GM21423 (cell line): ENCODE measurements around the gene NKAIN2.
A peak's percentile ranks its signal among the peaks of the same experiment; 100 is the strongest.
"Not testable (repeated sequence)": the region's sequence is repeated elsewhere in the genome, so short reads cannot be mapped to it uniquely, and the experiment has no call there.

ENCODE experiments used
- ATAC-seq: cut with Tn5 transposase; IDR thresholded peaks from one replicate; pipeline ENCODE4 v1.9.1; 2021; ENCODE audit warnings: mild to moderate bottlenecking, moderate library complexity; ENCODE audit not compliant: unreplicated experiment

NKAIN2 gene

DNA sequence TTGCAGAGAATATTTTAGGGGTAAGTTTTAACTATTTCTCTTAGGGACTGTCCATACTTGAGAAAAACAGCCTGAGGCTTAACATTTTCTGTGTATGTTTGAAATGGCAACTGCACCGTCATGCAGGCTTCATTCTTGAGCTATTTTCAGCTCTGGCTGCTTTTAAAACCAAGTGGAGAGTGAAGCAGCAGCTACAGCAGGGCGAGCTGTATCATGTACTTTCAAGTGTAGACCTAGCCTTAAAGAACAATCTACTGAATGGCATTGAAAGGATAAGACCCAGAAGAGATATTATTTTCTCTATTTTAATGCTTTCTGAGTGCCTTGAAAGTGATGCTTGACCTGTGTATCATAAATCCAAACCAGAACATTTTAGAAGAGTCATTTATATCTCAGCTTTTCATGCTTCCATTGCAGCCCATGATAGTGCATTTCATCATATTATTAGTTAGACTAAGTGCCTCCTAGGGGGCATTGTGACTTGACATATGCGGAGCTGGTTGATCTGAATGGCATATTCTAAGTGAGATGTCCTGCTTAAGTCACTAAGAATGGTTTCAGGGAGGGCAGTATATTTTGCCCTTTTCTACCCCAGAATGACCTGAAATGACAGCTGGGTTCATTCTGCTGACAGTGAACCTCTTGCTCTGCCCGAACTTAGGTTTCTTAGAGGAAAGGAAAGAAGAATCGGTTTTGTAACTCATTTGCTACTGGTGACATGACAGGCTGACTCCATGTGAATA is 85.3 kb downstream of the NKAIN2 start:
- no peak for ATAC-seq

DNA sequence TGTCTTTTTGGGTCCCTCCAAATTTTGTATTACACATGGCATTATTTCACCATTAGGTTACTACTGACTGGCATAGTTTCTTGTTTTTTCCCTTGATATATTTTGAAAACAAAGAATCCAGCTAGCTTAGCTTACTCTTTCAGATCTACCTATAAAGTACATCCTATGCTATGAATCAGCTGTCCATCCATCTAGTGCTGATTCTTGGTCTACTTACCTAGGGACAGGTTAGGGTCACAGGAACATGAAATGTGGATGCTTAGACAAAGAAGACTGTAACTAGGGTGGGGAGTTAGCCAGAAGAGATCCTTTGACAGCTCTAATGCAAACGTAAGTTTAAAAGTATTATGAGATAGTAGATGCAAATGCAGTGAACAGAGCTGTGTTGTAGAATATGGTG is 91.7 kb downstream of the NKAIN2 start:
- ATAC-seq: no peak

DNA sequence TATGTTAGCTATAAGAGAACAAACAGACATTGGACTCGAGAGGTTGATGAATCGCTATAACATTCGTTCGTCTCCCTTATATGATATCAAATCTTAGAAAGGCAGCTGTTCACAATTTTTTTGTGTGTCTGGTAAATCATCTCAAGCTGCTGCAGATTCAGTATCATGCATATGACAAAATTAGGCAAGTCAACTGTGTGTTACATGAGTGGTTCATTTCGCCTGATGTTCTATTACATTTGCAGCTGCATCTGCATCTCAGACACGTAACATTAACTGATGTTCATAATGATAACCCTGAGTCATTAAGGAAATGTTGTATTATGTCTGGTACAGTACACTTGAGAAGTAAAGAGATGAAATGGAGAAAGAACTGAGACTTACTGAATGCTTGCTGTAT is 92.1 kb downstream of the NKAIN2 start:
- ATAC-seq: no peak

DNA sequence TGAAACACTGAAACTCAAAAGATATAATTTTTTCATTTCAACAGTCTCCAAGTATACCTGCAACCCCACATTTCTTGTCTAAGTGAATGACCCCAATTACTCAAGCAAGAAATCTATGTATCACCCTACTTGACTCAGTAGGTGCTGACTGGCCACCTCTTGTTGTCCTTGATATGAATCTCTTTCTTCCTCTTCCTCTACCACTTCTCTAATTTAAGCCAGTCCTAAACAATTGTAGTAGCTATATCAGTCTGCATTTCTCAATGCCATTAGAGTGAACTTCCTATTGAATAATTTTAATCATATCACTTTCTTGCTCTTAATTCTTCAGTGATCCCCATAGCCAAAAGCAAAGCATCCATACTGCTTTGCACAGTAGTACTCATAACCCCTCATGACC is 93.2 kb downstream of the NKAIN2 start:
- no peak for ATAC-seq

DNA sequence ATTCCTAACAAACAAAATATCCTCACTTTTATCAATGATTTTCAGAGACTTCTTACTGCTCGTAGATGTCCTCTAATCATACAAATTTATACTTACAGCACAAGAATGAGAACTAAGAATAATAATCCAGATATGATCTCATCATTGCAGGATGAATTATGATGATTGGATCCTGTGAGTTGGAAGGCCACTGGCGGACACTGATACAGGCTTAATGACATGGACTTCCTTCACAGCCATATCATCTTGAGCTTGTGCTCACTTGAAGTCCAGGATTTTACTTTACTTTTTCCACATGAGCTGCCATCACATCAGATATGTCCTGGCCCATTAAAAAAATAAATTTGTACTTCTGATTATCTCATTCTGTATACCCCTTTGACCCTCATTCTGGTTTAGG is 94.3 kb downstream of the NKAIN2 start:
- no peak for ATAC-seq

DNA sequence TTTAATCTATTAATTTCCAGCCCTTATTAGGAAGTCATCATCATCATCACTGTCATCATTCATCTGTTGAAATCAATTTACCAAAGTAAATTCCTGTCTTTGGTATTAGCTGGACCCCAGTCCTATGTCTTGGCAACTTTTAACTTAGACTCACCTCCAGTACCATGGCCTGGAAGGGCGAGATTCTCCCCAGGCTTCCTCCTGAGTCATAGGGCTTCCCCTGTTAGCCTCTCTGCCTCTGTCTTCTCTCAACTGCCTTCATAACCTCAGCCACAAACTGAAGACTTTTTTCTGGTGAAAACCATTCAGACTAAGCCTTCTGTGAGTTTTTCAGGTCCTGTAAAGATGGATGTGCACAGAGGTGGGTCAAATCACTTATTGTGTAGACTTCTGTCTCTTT is 95.0 kb downstream of the NKAIN2 start:
- ATAC-seq: peak; percentile 58

DNA sequence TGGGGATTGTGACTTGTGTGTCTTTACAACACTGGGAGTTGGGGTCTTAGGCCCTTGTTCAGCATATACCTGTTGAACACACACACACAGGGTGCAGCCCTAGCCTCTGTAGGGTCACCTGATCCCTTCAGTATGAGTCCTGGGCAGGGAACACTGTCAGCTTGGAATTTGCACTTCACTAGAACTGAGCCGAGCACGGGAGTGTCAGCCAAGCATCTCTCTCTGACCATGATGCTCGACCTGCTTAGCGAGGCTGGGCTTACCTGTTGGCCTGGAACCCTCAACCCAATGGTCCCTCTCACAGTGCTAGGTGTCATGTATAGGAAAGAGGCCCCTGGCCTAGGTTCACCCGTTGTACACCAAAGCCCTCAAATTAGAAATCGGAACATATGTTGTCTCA is 96.1 kb downstream of the NKAIN2 start:
- no peak for ATAC-seq

DNA sequence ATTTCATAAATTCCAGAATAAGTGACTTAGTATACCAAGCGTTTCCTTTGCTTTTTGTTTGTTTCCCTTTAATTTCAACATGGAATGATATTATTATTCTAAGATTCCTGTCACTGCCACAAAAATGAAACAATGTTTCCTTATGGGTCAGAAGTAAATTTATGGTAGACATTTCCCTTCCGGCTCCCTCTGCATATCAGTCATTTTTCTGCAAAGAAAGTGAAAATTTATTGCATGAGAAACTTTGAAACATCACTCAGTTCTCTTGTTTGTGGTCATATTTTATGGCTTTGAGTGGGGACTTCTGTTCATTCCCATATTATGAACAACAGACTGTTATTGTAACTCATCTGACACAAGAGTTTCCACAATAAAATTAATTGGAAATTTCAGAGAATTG is 97.8 kb downstream of the NKAIN2 start:
- ATAC-seq: no peak

DNA sequence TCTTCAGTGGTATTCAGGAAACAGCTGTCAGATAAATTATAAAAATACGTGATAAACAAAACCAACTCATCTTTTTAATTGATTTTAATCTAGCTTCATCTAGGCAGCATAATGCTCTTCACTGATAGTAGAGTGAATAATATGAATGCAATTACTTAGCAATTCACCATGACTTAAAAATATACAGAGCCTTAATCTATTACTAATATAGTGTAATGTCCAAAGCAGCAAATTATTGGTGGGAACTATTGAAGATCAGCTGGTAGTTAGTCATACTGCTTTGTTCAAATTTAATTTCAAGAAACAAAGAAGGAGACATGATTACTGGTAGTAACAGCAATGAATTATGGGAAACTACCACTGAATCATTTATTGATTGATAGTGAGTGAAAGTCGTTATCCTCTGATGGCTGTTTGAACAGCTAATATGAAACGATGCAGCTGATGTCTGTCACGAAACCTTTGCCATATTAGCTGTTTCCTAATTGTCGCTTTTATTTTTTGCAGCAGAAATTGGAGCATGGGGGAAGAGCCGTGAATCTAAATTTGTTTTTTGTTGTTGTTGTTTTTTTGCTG is 99.2 kb downstream of the NKAIN2 start:
- no peak for ATAC-seq

DNA sequence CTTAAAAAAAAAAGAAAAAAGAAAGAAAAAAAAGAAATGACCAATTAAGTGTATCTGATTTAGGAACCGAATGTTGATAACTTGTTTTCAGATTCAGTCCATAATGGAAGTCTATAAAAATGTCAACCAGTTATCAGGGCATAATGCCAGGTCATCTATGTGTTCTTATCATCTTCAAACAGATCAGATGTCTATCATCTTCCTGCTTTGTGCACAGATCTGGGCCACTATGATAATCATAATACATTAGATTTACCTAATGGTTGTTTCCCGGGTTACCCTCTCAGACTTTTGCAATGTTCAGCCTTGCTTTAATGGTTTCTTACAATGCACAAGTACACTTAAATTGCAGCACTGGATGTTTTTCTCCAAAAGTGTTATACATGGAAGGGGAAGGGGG is 100.6 kb downstream of the NKAIN2 start:
- no peak for ATAC-seq

DNA sequence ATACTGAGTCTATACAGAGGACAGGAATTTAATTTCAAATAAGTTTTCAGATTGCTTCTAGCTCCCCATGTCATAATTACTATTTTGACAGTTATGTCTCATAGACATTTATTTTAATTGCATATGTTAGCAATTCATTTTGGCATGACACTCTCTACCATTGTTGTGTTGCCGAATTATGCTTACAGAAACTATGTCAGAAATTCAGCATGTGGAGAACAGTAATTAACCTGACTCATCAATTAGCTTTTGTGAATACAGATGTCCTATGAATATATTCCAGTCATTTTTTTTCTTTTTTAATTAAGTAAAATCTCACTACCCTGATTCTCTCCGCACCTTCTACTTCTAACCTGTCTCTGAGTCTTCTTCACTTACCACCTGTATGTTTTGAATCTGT is 105.1 kb downstream of the NKAIN2 start:
- no peak for ATAC-seq

DNA sequence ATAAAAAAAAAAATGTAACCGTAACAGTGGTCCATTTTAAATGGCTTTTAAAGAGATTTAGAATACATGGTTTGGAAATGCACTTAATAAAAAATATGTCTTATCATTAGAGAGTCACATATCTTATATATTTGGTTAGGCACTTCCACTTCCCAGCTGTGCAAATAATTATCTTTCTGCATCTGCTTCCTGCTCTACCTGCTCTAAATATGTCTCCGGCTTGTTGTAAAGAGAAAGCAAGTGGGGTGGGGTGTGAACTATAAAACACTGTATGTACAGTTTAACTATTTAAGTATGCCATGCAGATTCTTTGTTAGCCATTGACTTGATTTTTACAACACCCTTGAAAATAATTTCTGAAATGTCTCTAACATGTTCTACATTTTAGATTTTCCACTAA is 106.3 kb downstream of the NKAIN2 start:
- no peak for ATAC-seq

DNA sequence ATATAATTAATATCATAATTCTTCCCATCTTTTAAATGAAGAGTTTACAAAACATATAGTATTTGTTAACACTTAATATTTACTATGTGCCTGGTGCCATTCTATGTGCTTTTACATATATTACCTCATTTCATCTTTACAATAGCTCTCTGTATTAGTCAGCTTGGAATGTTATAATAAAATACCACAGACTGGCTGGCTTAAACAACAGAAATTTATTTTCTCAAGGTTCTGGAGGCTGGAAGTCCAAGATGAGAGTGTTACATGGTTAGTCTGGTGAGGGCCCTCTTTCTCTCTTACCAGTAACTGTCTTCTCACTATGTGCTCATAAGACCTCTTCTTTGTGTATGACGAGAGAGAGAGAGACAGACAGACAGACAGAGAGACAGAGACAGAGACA is 110.2 kb downstream of the NKAIN2 start:
- ATAC-seq: no peak

DNA sequence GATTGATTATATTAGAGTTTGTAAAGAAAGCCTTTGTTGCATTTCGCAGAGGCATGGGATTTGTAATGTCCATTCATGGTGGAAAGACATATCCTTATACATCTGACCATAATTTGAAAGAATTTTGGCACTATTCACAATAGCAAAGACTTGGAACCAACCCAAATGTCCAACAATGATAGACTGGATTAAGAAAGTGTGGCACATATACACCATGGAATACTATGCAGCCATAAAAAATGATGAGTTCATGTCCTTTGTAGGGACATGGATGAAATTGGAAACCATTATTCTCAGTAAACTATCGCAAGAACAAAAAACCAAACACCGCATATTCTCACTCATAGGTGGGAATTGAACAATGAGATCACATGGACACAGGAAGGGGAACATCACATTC is 119.7 kb downstream of the NKAIN2 start:
- not testable (repeated sequence) for ATAC-seq

DNA sequence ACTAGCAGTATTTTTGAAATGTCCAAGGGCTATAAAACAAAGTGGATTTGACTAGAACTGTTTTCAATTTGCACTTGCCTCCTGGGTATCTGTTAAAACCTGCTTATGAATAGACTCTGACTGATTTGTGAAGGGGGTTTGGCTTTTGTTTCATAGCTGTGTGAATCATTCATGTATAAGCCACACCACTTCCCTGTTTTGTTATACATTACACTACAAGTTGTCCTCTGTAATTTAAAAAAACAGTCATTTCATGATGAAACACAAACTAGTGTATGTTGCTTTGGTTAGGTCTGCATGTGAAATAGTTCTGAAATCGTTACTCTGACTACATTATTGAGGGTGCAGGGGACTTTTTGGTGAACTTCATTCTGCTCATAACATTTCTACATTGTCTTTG is 121.7 kb downstream of the NKAIN2 start:
- peak; percentile 96 for ATAC-seq

DNA sequence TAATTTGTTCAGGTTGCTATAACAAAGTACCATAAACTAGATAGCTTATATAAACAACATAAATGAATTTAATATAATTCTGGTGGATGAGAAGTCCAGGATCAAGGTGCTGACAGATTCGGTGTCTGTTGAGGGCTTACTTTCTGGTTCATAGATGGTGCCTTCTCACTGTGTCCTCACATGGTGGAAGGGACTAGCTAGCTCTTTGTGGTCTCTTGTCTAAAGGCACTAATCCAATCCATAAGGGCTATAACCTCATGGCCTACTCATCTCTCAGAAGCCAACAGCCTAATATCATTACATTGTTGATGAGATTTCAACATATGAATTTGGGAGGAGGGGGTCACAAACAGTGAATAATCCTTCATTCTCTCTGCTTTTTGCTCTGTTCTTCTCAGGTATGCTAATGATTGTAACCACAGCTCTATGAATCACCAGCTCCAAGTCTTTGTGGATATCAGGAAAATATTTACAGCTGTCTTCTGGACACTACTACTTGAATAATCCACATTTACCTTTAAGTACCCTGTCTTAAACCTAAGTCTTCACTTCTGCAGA is 122.3 kb downstream of the NKAIN2 start:
- no peak for ATAC-seq

DNA sequence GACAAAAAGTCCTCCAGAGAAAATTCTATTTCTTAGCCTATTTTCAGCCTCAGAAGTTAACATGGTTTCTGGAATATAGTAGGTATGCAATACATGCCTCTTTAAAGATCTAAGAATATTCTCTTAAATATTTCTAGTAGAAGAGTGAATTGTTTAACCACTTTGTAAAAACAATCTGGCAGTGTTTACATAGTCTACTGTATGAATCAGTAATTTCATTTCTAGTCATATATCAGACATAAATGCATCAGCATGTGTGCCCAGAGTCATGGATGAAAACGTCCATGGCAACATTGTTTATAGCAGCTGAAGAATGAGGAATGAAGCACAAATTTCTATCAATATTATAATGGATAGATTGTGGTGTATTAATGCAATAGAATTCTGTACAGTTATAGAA is 124.9 kb downstream of the NKAIN2 start:
- ATAC-seq: no peak

DNA sequence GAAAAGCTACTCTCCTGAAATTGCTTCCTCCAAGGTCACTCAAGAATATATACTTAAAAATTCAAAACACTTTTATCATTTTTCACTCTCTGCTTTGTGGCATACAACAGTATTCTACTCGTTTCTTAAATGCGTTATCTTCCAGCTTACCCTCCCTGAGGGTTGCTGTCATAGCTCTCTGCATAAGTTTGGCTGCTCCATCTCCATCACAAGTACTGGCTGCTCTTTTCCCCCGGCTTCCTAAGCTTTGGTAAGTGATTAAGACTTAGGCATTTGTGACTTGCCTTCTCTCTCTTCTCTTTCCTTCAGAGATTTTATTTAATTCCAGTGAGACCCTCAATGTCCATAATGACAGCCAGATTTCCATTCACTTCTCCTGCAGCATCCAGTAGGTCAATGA is 128.3 kb downstream of the NKAIN2 start:
- no peak for ATAC-seq

DNA sequence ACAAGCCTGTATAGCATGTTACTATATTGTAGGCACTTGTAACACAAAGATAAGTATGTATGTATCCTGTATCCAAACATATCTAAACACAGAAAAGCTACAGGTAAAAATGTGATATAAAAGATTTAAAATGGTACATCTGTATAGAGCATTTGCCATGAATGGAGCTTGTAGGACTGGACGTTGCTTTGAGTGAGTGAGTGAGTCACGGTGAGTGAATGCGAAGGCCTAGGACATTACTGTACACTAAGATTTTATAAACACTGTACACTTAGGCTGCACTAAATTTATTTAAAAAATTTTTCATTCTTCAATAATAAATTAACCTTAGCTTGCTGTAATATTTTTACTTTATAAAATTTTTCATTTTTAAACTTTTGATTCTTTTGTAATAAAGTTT is 136.9 kb downstream of the NKAIN2 start:
- no peak for ATAC-seq

DNA sequence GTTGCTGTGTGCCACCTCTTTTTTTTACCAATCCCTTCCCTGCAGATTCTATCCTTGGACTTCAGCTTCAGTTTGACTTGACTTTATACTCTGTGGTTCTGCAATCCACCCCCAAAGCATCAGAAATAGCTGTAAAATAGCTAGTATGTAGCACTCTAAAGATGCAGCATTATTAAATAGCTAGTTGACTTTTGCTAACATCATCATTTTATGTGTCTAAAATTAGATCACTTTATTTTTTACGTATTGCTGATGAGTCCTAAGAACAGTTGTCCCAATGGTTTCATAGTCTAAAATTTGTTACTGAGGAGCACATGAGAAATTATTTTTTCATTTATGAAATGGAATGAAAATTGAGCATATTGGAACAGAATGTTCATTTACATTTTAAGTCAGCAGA is 138.2 kb downstream of the NKAIN2 start:
- ATAC-seq: no peak

DNA sequence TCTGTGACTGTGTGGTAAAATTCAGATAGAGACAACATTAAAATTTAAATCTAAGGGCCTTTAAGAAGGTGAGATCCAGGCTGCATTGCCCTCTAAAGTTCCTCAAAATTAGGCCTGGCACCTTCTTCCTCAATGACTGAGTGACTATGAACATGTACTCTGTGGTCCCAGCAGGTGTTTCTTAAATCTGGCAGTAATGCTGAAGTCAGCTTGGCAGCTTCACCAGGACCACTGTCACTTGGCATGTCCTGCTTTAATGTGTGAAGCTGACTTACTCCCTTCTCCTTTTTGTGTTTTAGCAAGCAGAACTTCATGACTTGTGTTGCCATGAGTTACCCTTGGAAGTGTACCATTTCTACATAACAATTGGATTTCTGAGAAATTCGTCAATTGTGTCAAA is 141.7 kb downstream of the NKAIN2 start:
- ATAC-seq: no peak

DNA sequence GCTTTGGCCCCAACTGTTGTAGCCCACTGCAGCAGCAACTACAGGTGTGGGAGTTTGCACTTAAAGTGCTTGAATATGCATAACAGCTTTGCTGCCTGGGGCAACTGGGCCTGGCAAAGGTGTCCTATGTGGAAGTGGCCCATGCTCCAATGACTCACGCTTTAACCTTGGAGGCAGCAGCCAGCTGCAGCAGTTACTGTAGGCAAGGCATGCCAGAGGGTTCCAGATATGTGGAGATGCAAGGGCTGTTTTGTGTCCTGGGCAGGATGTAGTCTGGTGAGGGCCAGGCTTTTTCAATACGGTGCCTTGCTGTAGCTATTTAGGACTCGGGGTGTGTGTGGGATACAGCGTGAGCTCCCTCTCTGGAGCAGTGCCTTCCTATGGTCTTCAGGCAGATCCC is 150.3 kb downstream of the NKAIN2 start:
- no peak for ATAC-seq
